ENCODE measurements around the gene RNF149.
"Not testable (repeated sequence)": the region's sequence is repeated elsewhere in the genome, so short reads cannot be mapped to it uniquely, and the experiment has no call there.

The RNF149 gene

GRCh38 chr2:101255501-101255900, 53.0 kb downstream of the RNF149 start:
- DNase-seq (ENCODE audit: low read depth, low spot score), result no peak

- DNase-seq (ENCODE audit: low read depth, low spot score), result no peak
Observed at GRCh38 chr2:101253703-101254450, 54.6 kb downstream of the RNF149 start.

- DNase-seq (ENCODE audit: low read depth, low spot score), result no peak
Observed at GRCh38 chr2:101253013-101253702, 55.3 kb downstream of the RNF149 start.

- peak; percentile 93 for DNase-seq (ENCODE audit: low read depth, low spot score)
Observed at GRCh38 chr2:101252408-101253012, 56.0 kb downstream of the RNF149 start, which contains the start of gene CNOT11. Gene CNOT11, plus strand, starts transcription at chr2:101252886. Its CDS starts 79 bp downstream, at chr2:101252965.

GRCh38 chr2:101251844-101252407, 56.6 kb downstream of the RNF149 start:
- no peak for DNase-seq (ENCODE audit: low read depth, low spot score)

GRCh38 chr2:101251246-101251781, 57.2 kb downstream of the RNF149 start:
- not testable (repeated sequence) for DNase-seq (ENCODE audit: low read depth, low spot score)

- no peak for DNase-seq (ENCODE audit: low read depth, low spot score)
Observed at GRCh38 chr2:101249826-101250225, 58.7 kb downstream of the RNF149 start.

- not testable (repeated sequence) for DNase-seq (ENCODE audit: low read depth, low spot score)
Observed at GRCh38 chr2:101248756-101249155, 59.7 kb downstream of the RNF149 start.

GRCh38 chr2:101245468-101245867, 63.0 kb downstream of the RNF149 start:
- not testable (repeated sequence) for DNase-seq (ENCODE audit: low read depth, low spot score)

- not testable (repeated sequence) for DNase-seq (ENCODE audit: low read depth, low spot score)
Observed at GRCh38 chr2:101244899-101245298, 63.6 kb downstream of the RNF149 start.

GRCh38 chr2:101244373-101244772, 64.1 kb downstream of the RNF149 start:
- DNase-seq (ENCODE audit: low read depth, low spot score), result not testable (repeated sequence)

GRCh38 chr2:101241158-101241557, 67.3 kb downstream of the RNF149 start:
- DNase-seq (ENCODE audit: low read depth, low spot score), result no peak

GRCh38 chr2:101240694-101241093, 67.8 kb downstream of the RNF149 start:
- not testable (repeated sequence) for DNase-seq (ENCODE audit: low read depth, low spot score)

GRCh38 chr2:101239760-101240118, 68.8 kb downstream of the RNF149 start:
- DNase-seq (ENCODE audit: low read depth, low spot score), result not testable (repeated sequence)

GRCh38 chr2:101238930-101239759, 69.4 kb downstream of the RNF149 start:
- DNase-seq (ENCODE audit: low read depth, low spot score), result no peak

- DNase-seq (ENCODE audit: low read depth, low spot score), result not testable (repeated sequence)
Observed at GRCh38 chr2:101237944-101238343, 70.6 kb downstream of the RNF149 start.

GRCh38 chr2:101235956-101236355, 72.5 kb downstream of the RNF149 start:
- DNase-seq (ENCODE audit: low read depth, low spot score), result not testable (repeated sequence)

GRCh38 chr2:101234169-101234938, 74.1 kb downstream of the RNF149 start:
- DNase-seq (ENCODE audit: low read depth, low spot score), result no peak

- no peak for DNase-seq (ENCODE audit: low read depth, low spot score)
Observed at GRCh38 chr2:101232770-101233169, 75.7 kb downstream of the RNF149 start.

All from brain pericyte (primary cell).